A673 (cell line): ENCODE results near the gene TMSB4X.

ENCODE experiments used
- EZH2 ChIP-seq: fragments of 200-600 bp; sonication (generic); IDR thresholded peaks from 2 replicates; pipeline ENCODE4 v1.6.1; 2017; ENCODE audit warnings: borderline replicate concordance, low read depth, mild to moderate bottlenecking, mixed read lengths, antibody characterized with exemption, low read length; ENCODE audit not compliant: poor library complexity, severe bottlenecking
- TF ChIP-seq, protein P1 (sequence below): fragments of 300-800, 200-600 bp; sonication (generic); conservative IDR thresholded peaks from 2 replicates; pipeline ENCODE4 v1.5.1; 2017; ENCODE audit warnings: low read depth, mild to moderate bottlenecking, antibody characterized with exemption, low read length, moderate library complexity, mixed read lengths

- TF ChIP-seq, protein P1, sequence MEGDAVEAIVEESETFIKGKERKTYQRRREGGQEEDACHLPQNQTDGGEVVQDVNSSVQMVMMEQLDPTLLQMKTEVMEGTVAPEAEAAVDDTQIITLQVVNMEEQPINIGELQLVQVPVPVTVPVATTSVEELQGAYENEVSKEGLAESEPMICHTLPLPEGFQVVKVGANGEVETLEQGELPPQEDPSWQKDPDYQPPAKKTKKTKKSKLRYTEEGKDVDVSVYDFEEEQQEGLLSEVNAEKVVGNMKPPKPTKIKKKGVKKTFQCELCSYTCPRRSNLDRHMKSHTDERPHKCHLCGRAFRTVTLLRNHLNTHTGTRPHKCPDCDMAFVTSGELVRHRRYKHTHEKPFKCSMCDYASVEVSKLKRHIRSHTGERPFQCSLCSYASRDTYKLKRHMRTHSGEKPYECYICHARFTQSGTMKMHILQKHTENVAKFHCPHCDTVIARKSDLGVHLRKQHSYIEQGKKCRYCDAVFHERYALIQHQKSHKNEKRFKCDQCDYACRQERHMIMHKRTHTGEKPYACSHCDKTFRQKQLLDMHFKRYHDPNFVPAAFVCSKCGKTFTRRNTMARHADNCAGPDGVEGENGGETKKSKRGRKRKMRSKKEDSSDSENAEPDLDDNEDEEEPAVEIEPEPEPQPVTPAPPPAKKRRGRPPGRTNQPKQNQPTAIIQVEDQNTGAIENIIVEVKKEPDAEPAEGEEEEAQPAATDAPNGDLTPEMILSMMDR = no peak
- TF ChIP-seq EZH2 = no peak
Observed at GRCh38 chrX:13013363-13014110, 38.6 kb downstream of the TMSB4X start.
